Measurements from ENCODE around the gene NDUFA5. TPM values are rescaled to one million over a fixed set of nuclear protein-coding genes. Genes with fewer than 3 reads are reported as not detected.

The NDUFA5 gene
- total RNA-seq = 16.7 and 30.4 TPM in 2 replicates

DNA sequence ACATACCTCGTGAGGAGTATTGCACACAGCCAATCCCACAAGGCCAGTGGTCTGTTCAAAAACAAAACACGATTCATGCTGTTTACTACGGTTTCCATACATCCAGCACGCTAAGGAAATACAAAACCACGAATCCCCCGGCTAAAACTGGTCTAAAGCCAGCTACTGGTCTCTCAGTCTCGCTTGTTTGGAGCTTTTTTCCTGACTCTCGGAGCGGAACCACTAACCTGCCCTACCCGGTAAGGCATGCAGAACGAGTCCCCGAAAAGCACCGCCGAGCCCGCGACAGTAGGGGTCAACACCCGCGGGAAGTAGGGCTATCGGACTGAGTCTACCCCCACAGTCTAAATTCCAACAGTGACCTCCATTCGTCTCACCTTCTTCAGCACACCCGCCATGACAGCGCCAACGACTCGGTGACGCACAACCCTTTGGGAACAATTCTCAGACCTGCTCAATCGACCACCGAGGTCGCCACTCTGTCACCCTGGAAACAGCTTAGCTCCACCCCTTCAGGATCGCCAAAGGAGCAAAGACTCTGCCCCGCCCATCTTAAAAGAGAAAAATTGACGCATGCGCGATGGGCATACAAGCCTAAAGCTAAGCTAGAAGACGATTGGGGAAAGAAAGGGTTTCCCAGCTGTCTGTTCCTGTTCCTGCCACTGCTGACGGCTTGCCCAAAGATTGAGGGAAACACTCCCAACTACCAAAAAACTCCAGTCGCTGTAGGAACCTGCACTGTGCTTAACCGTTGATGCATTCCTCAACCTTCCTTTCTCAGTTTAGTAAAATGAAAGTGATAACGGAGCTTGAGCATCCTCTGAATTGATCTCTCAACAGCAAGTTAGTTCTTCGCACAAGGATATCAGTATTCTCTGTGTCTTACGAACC lies at the start of gene NDUFA5:
TSS of gene NDUFA5 (minus strand) at position 421 of the 891 bp plus-strand sequence. CDS start at position 398, 23 bp downstream.

DNA sequence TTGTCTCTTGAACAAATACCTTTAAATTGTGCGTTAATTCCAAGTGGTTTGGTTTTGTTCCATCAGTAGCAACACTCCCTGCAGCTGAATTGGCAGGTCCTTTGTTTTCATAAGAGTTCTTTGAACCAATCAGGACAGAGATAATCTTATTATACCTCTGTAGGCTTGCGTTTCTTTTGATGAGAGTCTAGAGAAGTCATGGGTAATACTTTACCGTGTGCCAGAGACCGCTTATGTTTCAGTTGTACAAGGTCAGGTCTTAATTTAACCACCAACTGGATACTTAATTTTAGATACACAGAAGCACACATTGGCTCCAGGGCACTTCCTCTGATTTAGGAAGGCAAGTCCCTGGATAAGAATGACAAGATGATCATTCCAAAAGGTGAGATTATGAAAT lies 43.9 kb upstream of the NDUFA5 start, which contains the start of gene ASB15:
TSS of gene ASB15 (plus strand) at position 292 of the 400 bp plus-strand sequence. CDS start 12,682 bp downstream, outside the sequence.

DNA sequence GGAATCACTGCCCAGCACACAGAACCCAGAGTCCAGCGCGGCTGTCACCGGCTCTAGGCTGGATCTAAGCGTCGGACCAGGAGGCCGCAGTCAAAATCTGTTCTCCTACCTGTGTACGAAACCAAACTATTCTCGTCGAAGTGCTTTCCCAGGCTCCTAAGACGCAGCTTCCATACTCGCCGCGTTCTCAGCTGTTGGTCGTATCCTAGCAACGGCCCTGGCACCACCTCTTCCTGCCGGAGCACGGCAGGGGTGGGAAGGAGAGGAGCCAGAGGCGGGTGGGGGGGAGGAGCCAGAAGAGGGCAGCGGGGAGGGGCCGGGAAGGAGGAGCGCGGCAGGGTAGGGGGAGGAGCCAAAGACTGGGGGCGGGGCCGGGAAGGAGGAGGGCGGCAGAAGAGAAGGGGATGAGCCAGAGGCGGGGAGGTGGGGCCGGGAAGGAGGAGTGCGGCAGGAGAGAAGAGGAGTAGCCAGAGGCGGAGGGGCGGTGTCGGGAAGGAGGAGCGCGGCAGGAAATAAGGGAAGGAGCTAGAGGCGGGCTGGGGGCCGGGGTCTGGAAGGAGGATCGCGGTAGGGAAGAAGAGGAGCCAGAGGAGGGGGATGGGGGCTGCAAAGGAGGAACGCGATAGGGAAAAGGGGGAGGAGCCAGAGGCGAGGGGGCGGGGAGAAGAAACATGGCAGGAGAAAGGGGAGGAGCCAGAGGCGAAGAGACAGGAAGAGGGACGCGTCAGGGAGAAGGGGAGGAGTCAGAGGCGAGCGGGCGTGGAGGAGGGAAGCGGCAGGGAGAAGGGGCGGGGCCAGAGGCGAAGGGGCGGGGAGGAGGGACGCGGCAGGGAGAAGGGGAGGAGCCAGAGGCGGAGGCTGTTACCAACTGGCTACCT lies 23.0 kb downstream of the NDUFA5 start, which contains the start of gene IQUB:
TSS of gene IQUB (minus strand) at position 213 of the 878 bp plus-strand sequence. CDS start 22,255 bp downstream, outside the sequence.

Other genes starting within 250 kb of the NDUFA5 start
- 0.63 and 0.85 TPM in 2 replicates for gene IQUB, start 23.2 kb downstream of the NDUFA5 start, total RNA-seq
- not detected in 2 replicates for gene ASB15, start 44.0 kb upstream of the NDUFA5 start, total RNA-seq
- gene LMOD2, start 98.0 kb upstream of the NDUFA5 start, total RNA-seq = not detected in 2 replicates
- gene WASL, start 191.2 kb upstream of the NDUFA5 start, total RNA-seq = 15.6 and 19.6 TPM in 2 replicates

Data from smooth muscle cell of the pulmonary artery (primary cell).